ENCODE measurements around the gene ZFR. TPM values are rescaled to one million over a fixed set of nuclear protein-coding genes. Genes with fewer than 3 reads are reported as not detected.

Gene ZFR
- total and polyA plus RNA-seq, 9 of the 15 experiments (the other 6 are each of a cell fraction or from before 2014, with no cell fraction given) = 35.5 to 108 (median 71.1) TPM

DNA sequence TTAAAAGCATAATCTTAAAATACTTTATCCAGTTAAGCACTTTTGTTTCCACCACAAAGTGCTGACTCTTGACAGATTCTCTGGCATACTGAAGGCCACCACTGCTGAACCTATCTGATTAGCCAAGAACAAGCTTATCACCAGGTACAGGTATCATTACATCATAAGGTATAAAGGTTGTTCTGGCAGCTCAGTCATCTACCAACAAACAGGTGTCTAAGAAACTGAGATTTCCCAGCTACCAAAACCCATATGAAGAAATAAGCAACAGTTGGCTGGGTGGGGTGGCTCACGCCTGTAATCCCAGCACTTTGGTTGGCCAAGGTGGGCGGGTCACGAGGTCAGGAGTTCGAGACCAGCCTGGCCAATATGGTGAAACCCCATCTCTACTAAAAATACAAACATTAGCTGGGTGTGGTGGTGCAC, 136.8 kb downstream of the ZFR start:
- Histone ChIP-seq H3K9me1 (ENCODE audit: control insufficient read depth, insufficient read depth, low read length) (no peaks in the 10 kb centered on the region), H3K4me3 (no peak overlapping the region), H3K27ac (ENCODE audit: extremely low read depth, low read depth, low read length) (no peak overlapping the region), H3K4me2 (ENCODE audit: insufficient read depth, low read length) (no peak overlapping the region), H2AFZ (ENCODE audit: low read depth, low read length) (no peak overlapping the region), H3K36me3 (ENCODE audit: control insufficient read depth, insufficient read depth, low read length) (peaks cover 8% of the 10 kb centered on the region; the same call in 1 of the 3 replicates), H4K20me1 (replicated peaks; ENCODE audit: control insufficient read depth, insufficient read depth, low read length) (no peaks in the 10 kb centered on the region), H3K79me2 (ENCODE audit: control insufficient read depth, insufficient read depth, low read length) (peaks cover 79% of the 10 kb centered on the region), H3K27me3 (ENCODE audit: control insufficient read depth in 2 of 2, insufficient read depth in 2 of 2, low read length in 2 of 2) (no peaks in the 10 kb centered on the region), H3K4me1 (replicated peaks in 1 of 2; ENCODE audit: control insufficient read depth in 2 of 2, insufficient read depth in 2 of 2, low read length in 2 of 2) (peaks cover 10 to 16% of the 10 kb centered on the region in 2 experiments), H3K9ac (ENCODE audit: insufficient read depth in 1 of 2, low read depth in 2 of 2, low read length in 2 of 2) (no peak overlapping the region), H3K9me3 (replicated peaks; ENCODE audit: control insufficient read depth, insufficient read depth, low read depth, low read length) (no peaks in the 10 kb centered on the region)
- DNase-seq (ENCODE audit: extremely low read depth in 1 of 4, low spot score in 3 of 4) = no peak
- BruUV-seq (replicated peaks) = no TSS peak
- FAIRE-seq = no peak
- ATAC-seq = no peak
- ChIA-PET CTCF (ENCODE audit: low intra/inter-chr PET ratio) (no interaction called here), POLR2A (interaction anchor here (0.6 to 0.7 kb wide), 2 partner anchors 14 to 117 kb away, joined by 3 read pairs; no protein-coding TSS in a partner anchor)
- TF ChIP-seq ZNF444 (CRISPR knock-in tag; IDR thresholded peaks at IDR 0.05) (no peak), GATAD2B (IDR thresholded peaks at IDR 0.05; ENCODE audit: borderline replicate concordance) (no peak), YBX1 (IDR thresholded peaks at IDR 0.05) (no peak), HCFC1 (IDR thresholded peaks at IDR 0.05; ENCODE audit: low read depth, low read length) (no peak), ZNF431 (CRISPR knock-in tag; IDR thresholded peaks at IDR 0.05) (no peak), ARID1B (IDR thresholded peaks at IDR 0.05) (peak; percentile 39; the same call in 1 of the 2 replicates), MAFG (tag; conservative IDR thresholded peaks at IDR 0.05) (peak; percentile 51), NFE2 (IDR thresholded peaks at IDR 0.05; ENCODE audit: low read depth) (no peak), NCOR1 (IDR thresholded peaks at IDR 0.05) (peak; percentile 25; the same call in 1 of the 2 replicates), MAFK (IDR thresholded peaks at IDR 0.05; ENCODE audit: low read length) (0 out of 2 replicates have a peak, but pooled peaks have one; percentile 11), MAFF (IDR thresholded peaks at IDR 0.05; ENCODE audit: low read length) (peak; percentile 41; the same call in 1 of the 2 replicates), CBFA2T2 (conservative IDR thresholded peaks at IDR 0.05) (peak; percentile 45), C11orf30 (IDR thresholded peaks at IDR 0.05; ENCODE audit: low read depth) (peak; percentile 62), TEAD4 (IDR thresholded peaks at IDR 0.05; ENCODE audit: low read length) (peak; percentile 54), TEAD4 (CRISPR knock-in tag; IDR thresholded peaks at IDR 0.05; ENCODE audit: borderline replicate concordance) (no peak), KDM1A (IDR thresholded peaks at IDR 0.05) (peak; percentile 40 to 46; a peak in 2 of 4 replicates), PTRF (tag; IDR thresholded peaks at IDR 0.05) (no peak), ZEB2 (IDR thresholded peaks at IDR 0.05) (0 out of 2 replicates have a peak, but pooled peaks have one; percentile 39), TAL1 (IDR thresholded peaks at IDR 0.05) (peak; percentile 57; the same call in 1 of the 2 replicates), ZNF316 (IDR thresholded peaks at IDR 0.05) (peak; percentile 81), CBFA2T3 (IDR thresholded peaks at IDR 0.05) (peak; percentile 79), TCF3 (CRISPR knock-in tag; IDR thresholded peaks at IDR 0.05) (peak; percentile 23; the same call in 1 of the 2 replicates)
- TF ChIP-seq, protein P1, sequence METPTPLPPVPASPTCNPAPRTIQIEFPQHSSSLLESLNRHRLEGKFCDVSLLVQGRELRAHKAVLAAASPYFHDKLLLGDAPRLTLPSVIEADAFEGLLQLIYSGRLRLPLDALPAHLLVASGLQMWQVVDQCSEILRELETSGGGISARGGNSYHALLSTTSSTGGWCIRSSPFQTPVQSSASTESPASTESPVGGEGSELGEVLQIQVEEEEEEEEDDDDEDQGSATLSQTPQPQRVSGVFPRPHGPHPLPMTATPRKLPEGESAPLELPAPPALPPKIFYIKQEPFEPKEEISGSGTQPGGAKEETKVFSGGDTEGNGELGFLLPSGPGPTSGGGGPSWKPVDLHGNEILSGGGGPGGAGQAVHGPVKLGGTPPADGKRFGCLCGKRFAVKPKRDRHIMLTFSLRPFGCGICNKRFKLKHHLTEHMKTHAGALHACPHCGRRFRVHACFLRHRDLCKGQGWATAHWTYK (CRISPR knock-in tag; IDR thresholded peaks at IDR 0.05) = no peak
- TF ChIP-seq, protein P2, sequence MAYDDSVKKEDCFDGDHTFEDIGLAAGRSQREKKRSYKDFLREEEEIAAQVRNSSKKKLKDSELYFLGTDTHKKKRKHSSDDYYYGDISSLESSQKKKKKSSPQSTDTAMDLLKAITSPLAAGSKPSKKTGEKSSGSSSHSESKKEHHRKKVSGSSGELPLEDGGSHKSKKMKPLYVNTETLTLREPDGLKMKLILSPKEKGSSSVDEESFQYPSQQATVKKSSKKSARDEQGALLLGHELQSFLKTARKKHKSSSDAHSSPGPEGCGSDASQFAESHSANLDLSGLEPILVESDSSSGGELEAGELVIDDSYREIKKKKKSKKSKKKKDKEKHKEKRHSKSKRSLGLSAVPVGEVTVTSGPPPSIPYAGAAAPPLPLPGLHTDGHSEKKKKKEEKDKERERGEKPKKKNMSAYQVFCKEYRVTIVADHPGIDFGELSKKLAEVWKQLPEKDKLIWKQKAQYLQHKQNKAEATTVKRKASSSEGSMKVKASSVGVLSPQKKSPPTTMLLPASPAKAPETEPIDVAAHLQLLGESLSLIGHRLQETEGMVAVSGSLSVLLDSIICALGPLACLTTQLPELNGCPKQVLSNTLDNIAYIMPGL (CRISPR knock-in tag; IDR thresholded peaks at IDR 0.05) = no peak
- 84% methylated on average over 4 of the region's 4 CpGs for WGBS (ENCODE audit: insufficient coverage, low coverage, missing lambda C conversion rate)
- in situ Hi-C loops (cut with MboI) = no loop called here
- intact Hi-C loops (cut with micrococcal nuclease) = no loop called here
